ENCODE results near the gene JPT1.

JPT1 gene

GRCh38 chr17:75108193-75108592, 46.1 kb downstream of the JPT1 start:
- H3K4me1 ChIP-seq (ENCODE audit: low read length) = peaks cover 4% of the 10 kb centered on the region; the same call in 1 of the 2 replicates
- TF ChIP-seq EZH2 (optimal IDR thresholded peaks at IDR 0.05; ENCODE audit: low read depth, low read length) (no peak), EZH2phosphoT487 (IDR thresholded peaks at IDR 0.05; ENCODE audit: low read length) (no peak)
- TF ChIP-seq, protein P1, sequence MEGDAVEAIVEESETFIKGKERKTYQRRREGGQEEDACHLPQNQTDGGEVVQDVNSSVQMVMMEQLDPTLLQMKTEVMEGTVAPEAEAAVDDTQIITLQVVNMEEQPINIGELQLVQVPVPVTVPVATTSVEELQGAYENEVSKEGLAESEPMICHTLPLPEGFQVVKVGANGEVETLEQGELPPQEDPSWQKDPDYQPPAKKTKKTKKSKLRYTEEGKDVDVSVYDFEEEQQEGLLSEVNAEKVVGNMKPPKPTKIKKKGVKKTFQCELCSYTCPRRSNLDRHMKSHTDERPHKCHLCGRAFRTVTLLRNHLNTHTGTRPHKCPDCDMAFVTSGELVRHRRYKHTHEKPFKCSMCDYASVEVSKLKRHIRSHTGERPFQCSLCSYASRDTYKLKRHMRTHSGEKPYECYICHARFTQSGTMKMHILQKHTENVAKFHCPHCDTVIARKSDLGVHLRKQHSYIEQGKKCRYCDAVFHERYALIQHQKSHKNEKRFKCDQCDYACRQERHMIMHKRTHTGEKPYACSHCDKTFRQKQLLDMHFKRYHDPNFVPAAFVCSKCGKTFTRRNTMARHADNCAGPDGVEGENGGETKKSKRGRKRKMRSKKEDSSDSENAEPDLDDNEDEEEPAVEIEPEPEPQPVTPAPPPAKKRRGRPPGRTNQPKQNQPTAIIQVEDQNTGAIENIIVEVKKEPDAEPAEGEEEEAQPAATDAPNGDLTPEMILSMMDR (IDR thresholded peaks at IDR 0.05; ENCODE audit: low read length) = no peak
- H3K4me2 ChIP-seq (ENCODE audit: low read depth, low read length) = no peak overlapping the region
- H3F3A ChIP-seq (ENCODE audit: insufficient read depth, low read length) = no peaks in the 10 kb centered on the region
- H3K27me3 ChIP-seq (replicated peaks; ENCODE audit: insufficient read depth, low read length) = no peaks in the 10 kb centered on the region
- H3K9ac ChIP-seq (ENCODE audit: low read length) = no peak overlapping the region
- no peak overlapping the region for H3K4me3 ChIP-seq (ENCODE audit: low read length)
- no peaks in the 10 kb centered on the region for H4K20me1 ChIP-seq (ENCODE audit: insufficient read depth, low read length)
- no peaks in the 10 kb centered on the region for H3K9me3 ChIP-seq (replicated peaks; ENCODE audit: insufficient read depth, low read length)
- no peak overlapping the region for H2AFZ ChIP-seq (ENCODE audit: low read length)
- no peak overlapping the region for H3K27ac ChIP-seq (ENCODE audit: low read length)
- H3K9me2 ChIP-seq (replicated peaks; ENCODE audit: insufficient read depth, low read length) = no peaks in the 10 kb centered on the region
- no peak for DNase-seq
- peaks cover 5% of the 10 kb centered on the region for H3K79me2 ChIP-seq (ENCODE audit: low read length)
- no peaks in the 10 kb centered on the region for H3K36me3 ChIP-seq (replicated peaks; ENCODE audit: insufficient read depth, low read length)

DNA sequence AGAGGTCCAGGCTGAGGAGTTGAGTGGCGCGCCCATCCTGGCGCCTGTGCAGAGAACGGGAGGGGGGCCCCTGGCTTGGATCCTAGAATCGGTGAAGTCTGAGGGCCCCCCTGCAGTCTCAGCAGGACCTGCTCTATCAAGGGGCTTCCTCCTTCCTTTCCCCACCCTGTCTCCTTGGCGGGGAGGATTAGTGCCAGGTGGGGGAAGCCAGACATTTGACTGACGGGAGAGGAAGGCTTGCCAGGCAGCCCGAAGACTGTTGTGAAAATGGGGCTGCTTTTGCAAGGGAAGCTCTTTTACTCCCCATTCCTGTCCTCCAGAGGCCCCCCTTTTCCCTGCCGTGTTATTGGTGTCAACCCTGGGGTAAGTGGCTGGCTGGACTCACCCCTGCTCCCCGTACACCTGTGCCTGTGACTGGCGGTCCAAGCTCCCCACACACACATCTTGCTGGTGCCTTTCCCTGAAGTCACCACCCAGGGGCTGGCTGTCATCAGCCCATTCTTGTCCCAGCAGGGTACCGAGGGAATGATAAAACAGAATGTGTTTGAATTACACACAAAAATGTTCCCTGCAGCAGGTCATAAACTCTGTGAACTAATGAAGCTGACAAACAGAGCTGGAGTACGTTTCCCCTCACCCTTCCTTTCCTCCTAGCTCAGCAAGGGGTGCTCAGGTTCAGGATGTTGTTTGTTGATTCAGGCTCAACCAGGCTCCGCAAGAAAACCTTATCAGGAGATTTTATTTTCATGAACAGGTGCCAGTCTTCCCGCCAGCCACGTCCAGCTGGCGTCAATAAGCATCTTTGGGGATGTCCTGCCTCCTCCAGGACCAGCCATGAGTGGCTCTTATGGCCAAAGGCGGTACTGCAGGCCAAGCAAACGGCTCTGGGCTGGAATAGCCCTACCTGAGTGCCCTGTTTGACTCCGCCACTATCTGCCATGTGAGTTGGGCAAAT, 48.9 kb downstream of the JPT1 start:
- no peaks in the 10 kb centered on the region for H3K9me3 ChIP-seq (replicated peaks; ENCODE audit: insufficient read depth, low read length)
- TF ChIP-seq, protein P1 (IDR thresholded peaks at IDR 0.05; ENCODE audit: low read length) = peak; percentile 74
- no peak for TF ChIP-seq EZH2 (optimal IDR thresholded peaks at IDR 0.05; ENCODE audit: low read depth, low read length)
- no peak for TF ChIP-seq EZH2phosphoT487 (IDR thresholded peaks at IDR 0.05; ENCODE audit: low read length)
- peak; percentile 59 for DNase-seq
- H4K20me1 ChIP-seq (ENCODE audit: insufficient read depth, low read length) = no peaks in the 10 kb centered on the region
- H2AFZ ChIP-seq (ENCODE audit: low read length) = no peak overlapping the region
- H3F3A ChIP-seq (ENCODE audit: insufficient read depth, low read length) = no peaks in the 10 kb centered on the region
- no peaks in the 10 kb centered on the region for H3K9me2 ChIP-seq (replicated peaks; ENCODE audit: insufficient read depth, low read length)
- no peak overlapping the region for H3K4me2 ChIP-seq (ENCODE audit: low read depth, low read length)
- H3K27ac ChIP-seq (ENCODE audit: low read length) = no peak overlapping the region
- H3K4me1 ChIP-seq (ENCODE audit: low read length) = peaks cover 4% of the 10 kb centered on the region; the same call in 1 of the 2 replicates
- H3K79me2 ChIP-seq (ENCODE audit: low read length) = peaks cover 2% of the 10 kb centered on the region
- H3K9ac ChIP-seq (ENCODE audit: low read length) = no peak overlapping the region
- no peaks in the 10 kb centered on the region; the same call in 1 of the 2 replicates for H3K27me3 ChIP-seq (replicated peaks; ENCODE audit: insufficient read depth, low read length)
- H3K4me3 ChIP-seq (ENCODE audit: low read length) = no peak overlapping the region
- no peaks in the 10 kb centered on the region for H3K36me3 ChIP-seq (replicated peaks; ENCODE audit: insufficient read depth, low read length)

DNA sequence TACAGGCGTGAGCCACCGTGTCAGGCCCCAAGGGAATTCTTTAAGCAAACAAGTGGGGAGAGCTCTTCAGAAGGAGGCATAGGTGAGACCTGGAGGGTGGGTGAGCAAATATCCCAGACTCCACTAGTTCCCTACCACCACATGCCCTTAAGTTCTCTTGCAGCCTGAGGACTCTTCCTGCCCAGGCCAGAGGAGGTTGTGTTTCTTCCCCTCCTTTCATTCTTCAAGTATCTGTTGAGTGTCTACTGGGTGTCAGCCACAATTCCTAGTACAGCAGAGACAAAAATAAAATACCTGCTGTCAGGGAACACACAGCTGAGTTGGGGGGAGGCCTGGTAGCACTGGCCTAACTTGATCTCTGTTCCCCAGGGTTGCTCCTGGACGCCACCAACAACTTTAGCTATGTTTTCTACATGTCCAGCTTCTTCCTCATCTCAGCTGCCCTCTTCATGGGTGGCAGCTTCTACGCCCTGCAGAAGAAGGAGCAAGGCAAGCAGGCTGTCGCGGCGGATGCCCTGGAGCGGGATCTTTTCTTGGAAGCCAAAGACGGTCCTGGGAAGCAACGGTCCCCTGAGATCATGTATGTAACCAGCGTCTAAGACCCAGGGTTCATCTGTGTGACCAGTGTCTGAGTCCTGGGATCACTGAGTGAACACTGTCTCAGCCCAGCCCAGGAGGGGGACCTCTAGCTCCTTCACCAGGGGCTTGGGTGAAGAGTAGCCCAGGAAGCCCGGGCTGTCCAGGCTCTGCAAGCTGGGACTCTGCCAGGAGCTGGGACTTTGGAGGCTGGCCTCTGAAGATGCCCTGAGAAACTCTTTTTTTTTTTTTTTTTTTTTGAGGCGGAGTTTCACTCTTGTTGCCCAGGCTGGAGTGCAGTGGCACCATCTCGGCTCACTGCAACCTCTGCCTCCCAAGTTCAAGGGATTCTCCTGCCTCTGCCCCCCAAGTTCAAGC, 50.4 kb downstream of the JPT1 start:
- Histone ChIP-seq H4K20me1 (ENCODE audit: insufficient read depth, low read length) (no peaks in the 10 kb centered on the region), H3K4me2 (ENCODE audit: low read depth, low read length) (no peak overlapping the region), H3K9me3 (replicated peaks; ENCODE audit: insufficient read depth, low read length) (no peaks in the 10 kb centered on the region), H3K4me1 (ENCODE audit: low read length) (no peaks in the 10 kb centered on the region; the same call in 1 of the 2 replicates), H3K27me3 (replicated peaks; ENCODE audit: insufficient read depth, low read length) (no peaks in the 10 kb centered on the region; the same call in 1 of the 2 replicates), H3K4me3 (ENCODE audit: low read length) (no peak overlapping the region), H3K9ac (ENCODE audit: low read length) (no peak overlapping the region), H3K27ac (ENCODE audit: low read length) (no peak overlapping the region), H3F3A (ENCODE audit: insufficient read depth, low read length) (no peaks in the 10 kb centered on the region), H2AFZ (ENCODE audit: low read length) (no peak overlapping the region), H3K9me2 (replicated peaks; ENCODE audit: insufficient read depth, low read length) (no peaks in the 10 kb centered on the region), H3K79me2 (ENCODE audit: low read length) (no peaks in the 10 kb centered on the region), H3K36me3 (replicated peaks; ENCODE audit: insufficient read depth, low read length) (no peaks in the 10 kb centered on the region)
- no peak for TF ChIP-seq EZH2 (optimal IDR thresholded peaks at IDR 0.05; ENCODE audit: low read depth, low read length)
- TF ChIP-seq, protein P1 (IDR thresholded peaks at IDR 0.05; ENCODE audit: low read length) = no peak
- no peak for TF ChIP-seq EZH2phosphoT487 (IDR thresholded peaks at IDR 0.05; ENCODE audit: low read length)
- DNase-seq = no peak
